RWPE1 (cell line): ENCODE data around the gene ONECUT2.
"Not testable (repeated sequence)": the region's sequence is repeated elsewhere in the genome, so short reads cannot be mapped to it uniquely, and the experiment has no call there.

ENCODE experiments used
- CTCF ChIA-PET: fragments of 350-600 bp; sonication (Branson Sonifier 250); formaldehyde crosslinking; extraction: SDS; loops from one replicate; lab custom pipeline; 2021; lab: Yijun Ruan, JAX
- POLR2A ChIA-PET: fragments of 400-600 bp; formaldehyde crosslinking; extraction: SDS; loops from one replicate; lab custom pipeline; 2020; ENCODE audit warnings: antibody characterized with exemption; ENCODE audit not compliant: low non-redundant PET; lab: Yijun Ruan, JAX
- DNase-seq: peaks from one replicate; pipeline ENCODE4 v3.0.0; 2012; ENCODE audit warnings: low spot score
- H3K27ac ChIP-seq: fragments of 450-650 bp; 2 replicates; pipeline ENCODE4 v1.5.1; 2017
- CTCF ChIP-seq: fragments of 450-650 bp; conservative IDR thresholded peaks from 2 replicates; pipeline ENCODE4 v1.5.1; 2017; ENCODE audit warnings: low read depth, mild to moderate bottlenecking

ONECUT2 gene

GRCh38 chr18:57519668-57520424 is 84.7 kb downstream of the ONECUT2 start:
- TF ChIP-seq CTCF, result no peak
- no peak overlapping the region for H3K27ac ChIP-seq
- ChIA-PET POLR2A (no interaction called here), CTCF (no interaction called here)
- DNase-seq, result peak; percentile 14

- CTCF ChIA-PET, H3K27ac ChIP-seq, POLR2A ChIA-PET, DNase-seq: not testable (repeated sequence)
Measured at GRCh38 chr18:57522348-57522747, 87.2 kb downstream of the ONECUT2 start.

- DNase-seq, result no peak
- POLR2A ChIA-PET, result no interaction called here
Measured at GRCh38 chr18:57523171-57523956, 88.2 kb downstream of the ONECUT2 start.

GRCh38 chr18:57527556-57528229 is 92.5 kb downstream of the ONECUT2 start:
- ChIA-PET CTCF (no interaction called here), POLR2A (no interaction called here)
- no peak for TF ChIP-seq CTCF
- no peak for DNase-seq
- no peak overlapping the region for H3K27ac ChIP-seq

More at GRCh38 chr18:57523171-57523956, 88.2 kb downstream of the ONECUT2 start:
- CTCF ChIA-PET, result no interaction called here
- no peak overlapping the region for H3K27ac ChIP-seq
- no peak for TF ChIP-seq CTCF

- no peak for TF ChIP-seq CTCF
- ChIA-PET POLR2A (no interaction called here), CTCF (no interaction called here)
- DNase-seq, result no peak
- H3K27ac ChIP-seq, result no peak overlapping the region
Measured at GRCh38 chr18:57529151-57529550, 94.0 kb downstream of the ONECUT2 start.

GRCh38 chr18:57533006-57533867 is 98.1 kb downstream of the ONECUT2 start:
- no peak for DNase-seq
- TF ChIP-seq CTCF, result no peak
- POLR2A ChIA-PET, result no interaction called here
- CTCF ChIA-PET, result no interaction called here
- no peak overlapping the region for H3K27ac ChIP-seq
